ENCODE measurements around the gene BUB3. TPM values are rescaled to one million over a fixed set of nuclear protein-coding genes. Genes with fewer than 3 reads are reported as not detected.
"Not testable (repeated sequence)": the region's sequence is repeated elsewhere in the genome, so short reads cannot be mapped to it uniquely, and the experiment has no call there.

The BUB3 gene
- total RNA-seq, 1 donor from 2014 or later: 93.2 TPM

GRCh38 chr10:123164319-123164718, 10.1 kb downstream of the BUB3 start:
- TF ChIP-seq, protein P1, sequence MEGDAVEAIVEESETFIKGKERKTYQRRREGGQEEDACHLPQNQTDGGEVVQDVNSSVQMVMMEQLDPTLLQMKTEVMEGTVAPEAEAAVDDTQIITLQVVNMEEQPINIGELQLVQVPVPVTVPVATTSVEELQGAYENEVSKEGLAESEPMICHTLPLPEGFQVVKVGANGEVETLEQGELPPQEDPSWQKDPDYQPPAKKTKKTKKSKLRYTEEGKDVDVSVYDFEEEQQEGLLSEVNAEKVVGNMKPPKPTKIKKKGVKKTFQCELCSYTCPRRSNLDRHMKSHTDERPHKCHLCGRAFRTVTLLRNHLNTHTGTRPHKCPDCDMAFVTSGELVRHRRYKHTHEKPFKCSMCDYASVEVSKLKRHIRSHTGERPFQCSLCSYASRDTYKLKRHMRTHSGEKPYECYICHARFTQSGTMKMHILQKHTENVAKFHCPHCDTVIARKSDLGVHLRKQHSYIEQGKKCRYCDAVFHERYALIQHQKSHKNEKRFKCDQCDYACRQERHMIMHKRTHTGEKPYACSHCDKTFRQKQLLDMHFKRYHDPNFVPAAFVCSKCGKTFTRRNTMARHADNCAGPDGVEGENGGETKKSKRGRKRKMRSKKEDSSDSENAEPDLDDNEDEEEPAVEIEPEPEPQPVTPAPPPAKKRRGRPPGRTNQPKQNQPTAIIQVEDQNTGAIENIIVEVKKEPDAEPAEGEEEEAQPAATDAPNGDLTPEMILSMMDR (IDR thresholded peaks at IDR 0.05; ENCODE audit: unreplicated experiment): no peak
- H3K27ac Mint-ChIP-seq: no peak overlapping the region
- H3K4me1 Mint-ChIP-seq (ENCODE audit: low read depth): no peaks in the 10 kb centered on the region
- H3K36me3 Mint-ChIP-seq (ENCODE audit: insufficient read depth): peaks cover 16% of the 10 kb centered on the region
- H3K4me3 Mint-ChIP-seq (ENCODE audit: low read depth): no peak overlapping the region
- DNase-seq (ENCODE audit: low spot score, unreplicated experiment): no peak
- no peaks in the 10 kb centered on the region for H3K9me3 Mint-ChIP-seq (ENCODE audit: low read depth)
- no peaks in the 10 kb centered on the region for H3K27me3 Mint-ChIP-seq

DNA sequence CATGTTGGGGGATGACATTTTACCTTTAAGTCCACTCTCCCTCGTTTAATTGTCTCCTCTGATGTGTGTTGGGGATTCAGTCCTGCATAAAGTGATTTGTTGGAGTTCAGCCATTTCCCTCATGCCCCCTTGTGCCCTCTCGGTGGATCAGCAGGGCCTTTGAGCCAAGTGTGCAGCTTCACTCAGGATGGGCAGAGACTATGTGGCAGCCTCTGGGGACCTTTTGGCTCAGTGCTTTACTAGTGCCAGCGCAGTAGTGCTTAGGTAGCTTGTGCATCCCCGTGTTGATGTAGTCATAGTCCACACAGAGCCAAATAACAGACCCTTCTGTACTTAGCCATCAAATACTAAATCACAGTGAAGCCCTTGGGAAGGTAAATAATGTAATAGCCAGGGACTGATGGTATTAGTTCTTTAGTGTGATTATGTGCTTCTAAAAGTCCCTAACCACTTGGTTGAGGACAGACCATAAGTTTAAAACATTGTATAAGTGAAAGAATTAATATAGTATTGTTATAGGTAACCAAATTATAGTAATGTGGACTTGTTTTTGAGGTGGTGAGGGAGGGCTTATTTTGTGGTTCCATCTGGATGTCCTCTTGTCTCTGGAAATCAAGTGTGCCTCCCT, 11.4 kb downstream of the BUB3 start:
- no peak for DNase-seq (ENCODE audit: low spot score, unreplicated experiment)
- Mint-ChIP-seq H3K9me3 (ENCODE audit: low read depth) (no peaks in the 10 kb centered on the region), H3K4me1 (ENCODE audit: low read depth) (no peaks in the 10 kb centered on the region), H3K27me3 (no peaks in the 10 kb centered on the region), H3K4me3 (ENCODE audit: low read depth) (no peak overlapping the region), H3K27ac (no peak overlapping the region), H3K36me3 (ENCODE audit: insufficient read depth) (peaks cover 15% of the 10 kb centered on the region)
- TF ChIP-seq, protein P1 (IDR thresholded peaks at IDR 0.05; ENCODE audit: unreplicated experiment): peak; percentile 6

GRCh38 chr10:123166618-123167017, 12.4 kb downstream of the BUB3 start:
- no peaks in the 10 kb centered on the region for H3K4me1 Mint-ChIP-seq (ENCODE audit: low read depth)
- no peak overlapping the region for H3K27ac Mint-ChIP-seq
- peaks cover 10% of the 10 kb centered on the region for H3K36me3 Mint-ChIP-seq (ENCODE audit: insufficient read depth)

DNA sequence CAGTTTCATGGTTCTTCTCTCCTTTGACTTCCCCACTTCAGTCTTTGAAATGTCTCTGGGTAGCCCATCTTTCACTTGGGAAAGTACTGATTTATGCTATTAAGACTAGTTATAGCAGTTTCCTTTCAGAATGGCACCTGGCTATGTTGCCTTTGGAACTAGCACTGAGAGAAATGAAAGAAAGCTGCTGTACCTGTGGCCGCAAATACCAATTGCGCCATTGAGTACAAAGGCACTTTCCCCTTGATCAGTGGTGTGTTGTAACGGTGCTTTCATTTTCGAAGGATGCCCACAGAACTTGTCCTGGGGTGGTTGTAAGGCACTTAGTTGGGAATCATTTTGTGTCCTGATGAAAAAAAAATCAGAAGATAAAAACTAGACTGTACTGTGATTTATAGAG, 16.8 kb downstream of the BUB3 start:
- Mint-ChIP-seq H3K27me3 (no peaks in the 10 kb centered on the region), H3K36me3 (ENCODE audit: insufficient read depth) (peaks cover 12% of the 10 kb centered on the region), H3K4me1 (ENCODE audit: low read depth) (peaks cover 5% of the 10 kb centered on the region), H3K4me3 (ENCODE audit: low read depth) (no peak overlapping the region), H3K9me3 (ENCODE audit: low read depth) (no peaks in the 10 kb centered on the region), H3K27ac (no peak overlapping the region)
- TF ChIP-seq, protein P1 (IDR thresholded peaks at IDR 0.05; ENCODE audit: unreplicated experiment): no peak
- no peak for DNase-seq (ENCODE audit: low spot score, unreplicated experiment)

More at GRCh38 chr10:123166618-123167017, 12.4 kb downstream of the BUB3 start:
- Mint-ChIP-seq H3K9me3 (ENCODE audit: low read depth) (no peaks in the 10 kb centered on the region), H3K27me3 (no peaks in the 10 kb centered on the region), H3K4me3 (ENCODE audit: low read depth) (no peak overlapping the region)
- DNase-seq (ENCODE audit: low spot score, unreplicated experiment): no peak
- TF ChIP-seq, protein P1 (IDR thresholded peaks at IDR 0.05; ENCODE audit: unreplicated experiment): no peak

DNA sequence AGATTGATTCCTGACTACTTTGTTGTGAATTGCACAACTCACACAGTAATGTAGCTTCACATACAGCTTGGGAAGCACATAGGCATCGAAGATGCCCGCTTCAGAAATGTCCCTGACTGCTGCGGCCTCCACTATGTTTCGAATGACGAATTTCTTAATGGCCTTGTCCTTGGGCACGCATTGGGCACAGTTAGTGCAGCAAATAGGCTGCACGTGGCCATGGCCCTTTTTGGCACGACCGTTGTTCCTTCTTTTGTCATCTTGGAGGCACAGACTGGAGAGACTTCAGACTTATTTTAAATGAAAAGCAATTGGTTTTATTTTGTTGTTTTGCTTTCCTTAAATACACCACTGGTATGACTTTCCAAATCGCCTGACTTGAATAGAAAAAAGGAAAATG, 17.4 kb downstream of the BUB3 start:
- not testable (repeated sequence) for H3K27me3 Mint-ChIP-seq; H3K4me1 Mint-ChIP-seq (ENCODE audit: low read depth); H3K27ac Mint-ChIP-seq; H3K4me3 Mint-ChIP-seq (ENCODE audit: low read depth); DNase-seq (ENCODE audit: low spot score, unreplicated experiment); H3K9me3 Mint-ChIP-seq (ENCODE audit: low read depth)
- H3K36me3 Mint-ChIP-seq (ENCODE audit: insufficient read depth): peaks cover 12% of the 10 kb centered on the region

All from progenitor cell of endocrine pancreas (in vitro differentiated cells).